IPS-NIHi7 (cell line): Measurements from ENCODE around the gene GBP4.
"Not testable (repeated sequence)": the region's sequence is repeated elsewhere in the genome, so short reads cannot be mapped to it uniquely, and the experiment has no call there.

Experiments
- DNase-seq: peaks from one replicate; pipeline ENCODE4 v3.0.0; 2012; ENCODE audit warnings: mixed read lengths; ENCODE audit errors: extremely low spot score

The GBP4 gene, protein sequence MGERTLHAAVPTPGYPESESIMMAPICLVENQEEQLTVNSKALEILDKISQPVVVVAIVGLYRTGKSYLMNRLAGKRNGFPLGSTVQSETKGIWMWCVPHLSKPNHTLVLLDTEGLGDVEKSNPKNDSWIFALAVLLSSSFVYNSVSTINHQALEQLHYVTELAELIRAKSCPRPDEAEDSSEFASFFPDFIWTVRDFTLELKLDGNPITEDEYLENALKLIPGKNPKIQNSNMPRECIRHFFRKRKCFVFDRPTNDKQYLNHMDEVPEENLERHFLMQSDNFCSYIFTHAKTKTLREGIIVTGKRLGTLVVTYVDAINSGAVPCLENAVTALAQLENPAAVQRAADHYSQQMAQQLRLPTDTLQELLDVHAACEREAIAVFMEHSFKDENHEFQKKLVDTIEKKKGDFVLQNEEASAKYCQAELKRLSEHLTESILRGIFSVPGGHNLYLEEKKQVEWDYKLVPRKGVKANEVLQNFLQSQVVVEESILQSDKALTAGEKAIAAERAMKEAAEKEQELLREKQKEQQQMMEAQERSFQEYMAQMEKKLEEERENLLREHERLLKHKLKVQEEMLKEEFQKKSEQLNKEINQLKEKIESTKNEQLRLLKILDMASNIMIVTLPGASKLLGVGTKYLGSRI

DNA sequence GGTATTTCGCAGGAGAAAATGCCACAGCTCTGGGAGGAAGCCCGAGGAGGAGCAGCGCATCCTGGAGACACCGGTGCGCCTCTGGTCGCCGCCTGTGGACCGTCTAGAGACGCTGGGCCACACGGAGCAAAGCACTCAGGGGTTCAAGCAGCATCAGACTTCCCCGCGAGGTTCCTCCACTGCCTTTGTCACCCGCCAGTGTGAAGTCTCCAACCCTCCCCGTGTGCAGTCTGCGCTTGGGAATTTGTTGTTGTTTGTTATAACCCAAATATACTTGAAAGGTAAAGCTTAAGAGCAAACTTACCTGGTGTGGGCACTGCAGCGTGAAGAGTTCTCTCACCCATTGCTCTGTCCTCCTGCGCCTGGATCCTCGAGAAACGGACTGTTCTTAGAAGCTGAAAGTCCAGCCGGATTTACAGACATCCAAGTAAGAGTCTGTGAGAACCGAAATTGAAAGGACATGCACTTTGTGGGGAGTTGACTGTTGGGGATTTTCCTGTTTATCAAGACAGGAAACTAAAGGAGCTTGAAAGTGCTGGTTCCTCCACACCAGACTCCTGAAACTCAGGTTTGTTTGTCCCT, at the start of gene GBP4:
Gene GBP4, minus strand, starts transcription at position 452 of the 582 bp plus-strand sequence. Its CDS starts 108 bp downstream, at position 344.
- peak; percentile 25 for DNase-seq

DNA sequence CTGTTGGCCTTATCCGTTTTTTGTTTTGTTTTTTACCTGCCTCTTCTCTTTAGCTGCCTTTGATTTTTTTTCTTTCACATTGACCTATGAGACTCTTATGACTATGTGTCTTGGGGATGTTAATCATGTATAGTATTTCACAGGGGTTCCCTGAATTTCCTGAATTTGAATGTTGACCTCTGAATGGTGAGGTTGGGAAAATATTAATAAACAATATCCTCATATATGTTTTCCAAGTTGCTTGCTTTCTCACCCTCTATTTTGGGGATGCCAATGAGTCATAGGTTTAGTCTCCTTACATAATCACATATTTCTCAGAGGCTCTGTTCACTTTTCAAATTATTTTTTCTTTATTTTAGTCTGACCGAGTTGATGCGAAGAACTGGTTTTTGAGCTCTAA, 44.3 kb upstream of the GBP4 start:
- DNase-seq: no peak

GRCh38 chr1:89221341-89221740, 22.6 kb upstream of the GBP4 start:
- no peak for DNase-seq

- DNase-seq: not testable (repeated sequence)
Measured at GRCh38 chr1:89219851-89220250, 21.1 kb upstream of the GBP4 start.

GRCh38 chr1:89218941-89219340, 20.2 kb upstream of the GBP4 start:
- not testable (repeated sequence) for DNase-seq

GRCh38 chr1:89213347-89213746, 14.6 kb upstream of the GBP4 start:
- no peak for DNase-seq

GRCh38 chr1:89211035-89211634, 12.4 kb upstream of the GBP4 start:
- no peak for DNase-seq

- DNase-seq: no peak
Measured at GRCh38 chr1:89206373-89206772, 7.6 kb upstream of the GBP4 start.

DNA sequence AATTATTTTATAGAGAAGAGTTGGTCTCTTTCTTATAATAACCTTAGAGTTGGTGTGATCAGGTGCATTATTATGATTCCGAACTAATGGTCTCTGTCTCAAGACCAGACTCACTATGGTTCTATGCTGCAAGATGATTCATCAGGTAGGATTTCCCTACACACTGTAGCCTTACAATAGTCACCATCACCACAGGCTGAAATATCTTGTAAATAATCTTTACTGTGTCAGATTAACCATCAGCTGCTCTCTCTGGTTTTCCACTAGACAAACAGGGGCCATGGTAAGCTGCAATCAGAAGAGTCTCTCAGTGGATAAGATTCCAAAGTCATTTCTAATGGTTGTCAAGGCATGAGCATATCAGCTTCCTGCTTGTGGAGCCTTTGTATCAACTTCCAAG, 4.4 kb upstream of the GBP4 start:
- no peak for DNase-seq

DNA sequence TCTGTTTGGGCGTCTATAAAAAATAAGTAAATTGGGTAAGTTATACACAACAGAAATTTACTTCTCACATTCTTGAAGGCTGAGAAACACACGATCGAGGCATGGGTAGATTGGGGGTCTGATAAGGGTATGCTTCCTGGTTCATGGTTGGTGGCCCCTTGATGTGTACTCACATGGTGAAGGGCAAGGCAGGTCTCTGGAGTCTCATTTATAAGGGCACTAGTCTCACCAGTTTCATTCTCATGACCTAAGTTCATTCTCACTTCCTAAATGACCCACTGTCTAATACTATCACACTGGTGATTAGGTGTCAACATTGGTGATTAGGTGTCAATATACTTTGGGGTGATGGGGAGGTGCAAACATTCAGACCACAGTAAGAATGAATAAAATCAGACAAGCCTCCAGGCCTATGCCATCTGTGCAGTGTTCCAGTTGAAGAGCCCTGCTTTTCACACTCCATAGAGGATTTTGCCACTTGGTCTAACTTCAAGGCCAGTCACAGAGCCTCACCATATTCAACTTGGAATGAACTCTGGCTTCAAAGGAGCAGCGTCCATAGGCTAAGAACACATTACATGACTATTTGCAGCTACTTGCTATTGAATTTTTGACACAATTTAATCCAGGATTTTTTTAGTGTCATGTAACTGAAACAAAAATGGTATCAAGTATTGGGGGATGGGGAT, 2.5 kb upstream of the GBP4 start:
- no peak for DNase-seq

DNA sequence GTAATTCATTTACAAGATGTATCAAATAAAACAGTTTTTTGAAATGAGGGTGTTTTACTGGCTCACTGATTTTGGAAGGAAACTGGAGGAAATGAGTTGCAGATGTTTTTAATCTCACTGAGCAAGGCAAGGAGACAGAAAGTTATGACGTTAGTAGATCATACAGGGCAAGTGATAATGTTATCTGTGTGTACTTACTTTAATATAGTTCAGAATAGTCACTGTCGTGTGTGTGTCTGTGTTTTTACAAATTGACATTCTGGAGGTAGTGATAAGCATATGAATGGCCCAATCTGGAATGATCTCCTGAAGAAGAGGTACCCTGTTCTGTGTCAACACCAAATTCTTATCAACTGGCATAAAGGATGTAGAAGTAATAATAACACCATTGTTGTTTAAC, 1.9 kb upstream of the GBP4 start:
- DNase-seq: no peak

DNA sequence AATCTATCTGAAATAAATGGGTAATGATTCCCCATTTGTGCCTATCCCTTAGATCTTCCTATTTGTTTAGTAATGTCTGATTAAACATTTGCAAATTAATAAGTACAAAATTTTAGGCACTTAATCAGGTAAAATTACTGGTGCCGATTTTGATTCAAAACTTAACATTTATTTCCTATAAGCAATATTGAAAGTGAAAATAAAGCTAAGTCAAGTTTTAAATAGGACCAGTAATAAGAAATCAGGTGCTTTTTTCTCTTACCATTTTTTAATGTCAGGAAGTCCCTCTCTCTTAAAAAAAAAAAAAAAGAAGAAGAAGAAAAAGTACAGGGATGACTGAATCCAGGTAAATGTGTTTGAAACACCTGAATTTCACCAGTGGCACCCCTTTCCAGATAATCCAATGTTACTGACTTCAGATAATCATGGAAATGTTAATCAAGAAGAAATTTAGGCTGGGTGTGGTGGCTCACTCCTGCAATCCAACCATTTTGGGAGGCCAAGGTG, 836 bp upstream of the GBP4 start:
- no peak for DNase-seq

DNA sequence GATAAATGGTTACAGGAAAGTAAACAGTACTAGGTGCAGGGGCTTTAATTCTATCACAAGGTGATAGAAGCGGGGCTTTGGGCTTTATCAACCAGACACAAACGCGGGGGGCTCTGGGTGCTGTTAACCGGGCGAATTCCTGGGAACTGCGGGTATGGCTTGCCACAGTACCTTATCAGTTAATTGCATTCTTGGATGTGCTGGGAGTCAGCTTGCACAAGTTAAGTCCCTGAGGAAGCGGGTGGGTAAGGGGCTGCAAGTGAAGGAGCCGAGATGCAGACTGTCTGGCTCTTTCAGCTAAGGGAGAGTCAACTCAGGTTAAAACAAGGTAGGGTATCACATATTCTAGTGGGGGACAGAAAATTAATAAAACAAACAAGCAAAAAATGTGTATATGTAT, 661 bp downstream of the GBP4 start:
- DNase-seq: no peak

DNA sequence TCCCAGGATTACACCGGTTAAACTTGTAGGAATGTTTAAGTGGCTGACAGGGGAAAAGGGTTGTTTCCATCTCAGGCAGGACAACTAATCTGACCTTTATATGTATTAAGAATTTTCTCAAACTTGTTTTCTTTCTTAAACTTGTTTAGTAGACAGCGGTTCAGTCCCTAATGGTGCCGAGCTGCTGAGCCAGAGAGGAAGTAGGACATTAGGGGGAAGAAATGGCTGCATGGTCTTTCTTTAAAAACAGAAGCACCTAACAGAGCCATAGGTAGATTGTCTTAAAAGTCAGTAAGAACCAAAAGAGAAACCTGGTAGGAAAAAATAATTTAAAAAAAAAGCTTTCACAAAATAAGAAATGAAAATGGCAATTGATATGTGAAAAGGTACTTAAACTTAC, 3.3 kb downstream of the GBP4 start:
- DNase-seq: no peak

GRCh38 chr1:89191314-89191713, 7.4 kb downstream of the GBP4 start:
- DNase-seq: no peak

DNA sequence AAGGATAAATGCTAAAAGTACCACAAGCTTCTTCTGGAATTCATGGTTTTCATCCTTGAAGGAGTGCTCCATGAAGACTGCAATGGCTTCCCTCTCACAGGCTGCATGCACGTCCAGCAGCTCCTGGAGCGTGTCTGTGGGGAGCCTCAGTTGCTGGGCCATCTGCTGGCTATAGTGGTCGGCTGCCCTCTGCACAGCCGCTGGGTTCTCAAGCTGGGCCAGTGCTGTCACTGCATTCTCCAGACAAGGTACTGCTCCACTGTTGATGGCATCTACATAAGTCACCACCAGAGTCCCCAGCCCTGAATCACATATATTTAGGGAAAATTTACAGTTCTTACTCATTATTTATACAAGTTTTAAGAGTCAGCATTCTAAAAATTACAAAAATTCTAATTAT, 8.7 kb downstream of the GBP4 start:
- no peak for DNase-seq

- no peak for DNase-seq
Measured at GRCh38 chr1:89179343-89179742, 19.4 kb downstream of the GBP4 start.

DNA sequence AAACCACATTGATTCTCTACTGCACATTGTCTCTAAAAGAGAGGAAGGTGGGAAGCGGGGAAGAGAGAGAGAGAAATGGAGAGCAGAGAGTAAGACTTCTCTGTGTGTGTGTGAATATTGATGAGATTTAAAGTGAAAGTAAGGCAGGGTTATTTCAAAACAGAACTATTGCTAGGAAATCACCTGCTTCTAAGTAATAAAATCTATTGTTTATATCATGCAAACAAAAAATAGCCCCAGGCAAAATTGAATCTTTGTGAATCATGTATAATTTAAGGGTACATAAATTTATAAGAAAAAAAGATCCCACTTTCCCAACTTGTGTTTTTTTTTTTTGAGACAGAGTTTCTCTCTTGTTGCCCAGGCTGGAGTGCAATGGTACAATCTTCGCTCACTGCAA, 21.8 kb downstream of the GBP4 start:
- no peak for DNase-seq

GRCh38 chr1:89175601-89176256, 23.0 kb downstream of the GBP4 start, which contains the start of gene GBP7:
Gene GBP7, minus strand, starts transcription at chr1:89176003. Its CDS starts 4,068 bp downstream, at chr1:89171935.
- no peak for DNase-seq

DNA sequence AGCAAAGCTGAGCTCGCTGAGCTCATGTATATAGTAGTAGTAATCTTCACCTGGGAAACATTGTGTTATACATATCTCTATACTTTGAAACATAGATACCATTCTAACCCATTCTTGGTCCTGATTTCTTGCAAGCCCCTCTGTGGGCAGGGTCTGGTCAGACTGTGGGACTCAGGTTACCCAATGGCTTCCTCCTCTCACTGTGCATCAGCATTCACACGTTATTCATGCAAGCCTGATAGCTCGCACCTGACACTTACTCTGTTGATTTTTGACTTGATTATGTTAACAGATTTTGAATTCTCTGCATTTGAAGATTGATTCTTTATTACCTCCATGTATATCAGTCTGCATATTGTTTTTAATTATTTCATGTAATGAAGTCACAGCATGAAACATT, 24.3 kb downstream of the GBP4 start:
- no peak for DNase-seq

DNA sequence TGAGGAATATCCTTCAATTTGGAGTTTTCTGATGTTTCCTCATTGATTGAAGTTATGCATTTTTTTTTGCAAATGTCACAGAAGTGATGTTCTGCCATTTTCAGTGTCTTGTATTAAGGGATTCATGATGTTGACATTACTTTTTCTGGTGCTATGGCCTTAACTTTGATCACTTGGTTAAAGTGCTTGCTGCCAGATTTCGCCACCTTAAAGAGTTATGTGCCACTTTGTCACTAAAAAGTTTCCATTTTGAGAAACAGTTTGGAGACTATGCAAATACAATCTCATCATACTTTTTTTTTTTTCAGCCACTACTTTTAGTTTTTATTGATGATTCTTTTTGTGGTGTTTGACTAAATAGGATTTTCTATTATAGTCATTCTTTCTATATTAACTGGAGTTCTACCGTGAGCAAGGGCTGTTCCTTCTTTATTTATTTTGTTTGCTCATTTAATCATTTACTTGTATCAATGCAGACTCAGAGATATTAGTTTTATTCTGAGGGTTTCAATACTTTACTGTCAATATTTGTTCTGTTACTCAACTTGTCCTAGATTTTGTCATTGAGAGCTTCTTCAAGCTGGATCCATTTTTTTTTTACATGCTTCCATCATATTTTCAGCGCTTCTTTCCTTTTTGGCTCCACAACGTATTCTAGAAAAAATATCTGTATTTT, 26.1 kb downstream of the GBP4 start:
- no peak for DNase-seq
